ENCODE data around the gene TENM4.

- TF ChIP-seq CTCF (IDR thresholded peaks at IDR 0.05) (no peak), POLR2AphosphoS5 (IDR thresholded peaks at IDR 0.05) (no peak), EP300 (IDR thresholded peaks at IDR 0.05) (no peak), POLR2A (IDR thresholded peaks at IDR 0.05) (no peak)
Observed at GRCh38 chr11:78835646-78836045, 605.2 kb downstream of the TENM4 start.
